Natural killer cell (primary cell): ENCODE measurements around the gene HPGDS. TPM values are rescaled to one million over a fixed set of nuclear protein-coding genes. Genes with fewer than 3 reads are reported as not detected.
"Not testable (repeated sequence)": the region's sequence is repeated elsewhere in the genome, so short reads cannot be mapped to it uniquely, and the experiment has no call there.

Experiments used
- ATAC-seq, 3 donors: fragments of 150-1000 bp in 2 of 3; fragments of 200-7000 bp in 1 of 3; cut with Tn5 transposase; 1 replicate in 1 of 3; 2 replicates in 2 of 3; pipeline ENCODE4 v1.10.0; 2021; ENCODE audit warnings: mild to moderate bottlenecking in 2 of 3, moderate library complexity in 2 of 3
- DNase-seq, 2 donors: peaks; one replicate each; pipeline versions ENCODE4 v3.0.0 to v3.0.0-alpha.2; 2013 to 2021; ENCODE audit warnings: mixed read lengths in 1 of 2
- H3K27ac ChIP-seq: one replicate; pipeline ENCODE4 v1.5.1; 2013; ENCODE audit warnings: mild to moderate bottlenecking, low read length
- H3K27me3 ChIP-seq: one replicate; pipeline ENCODE4 v1.6.1; 2013; ENCODE audit warnings: low read length; ENCODE audit not compliant: control insufficient read depth, insufficient read depth
- H3K36me3 ChIP-seq: one replicate; pipeline ENCODE4 v1.6.1; 2013; ENCODE audit warnings: low read length; ENCODE audit not compliant: control insufficient read depth, insufficient read depth
- H3K4me1 ChIP-seq: one replicate; pipeline ENCODE4 v1.6.1; 2013; ENCODE audit warnings: low read length; ENCODE audit not compliant: control insufficient read depth, insufficient read depth
- H3K4me3 ChIP-seq: one replicate; pipeline ENCODE4 v1.5.1; 2013; ENCODE audit warnings: low read length
- H3K9me3 ChIP-seq: one replicate; pipeline ENCODE4 v1.6.1; 2013; ENCODE audit warnings: low read length; ENCODE audit not compliant: control insufficient read depth, insufficient read depth
- H3K27ac Mint-ChIP-seq, 2 donors: one replicate each; pipeline ENCODE4 v1.8.0; 2022; ENCODE audit warnings: mild to moderate bottlenecking in 2 of 2, mixed read lengths in 2 of 2, moderate library complexity in 1 of 2
- H3K27me3 Mint-ChIP-seq, 2 donors: one replicate each; pipeline ENCODE4 v1.8.0; 2022; ENCODE audit warnings: low read depth in 2 of 2, mixed read lengths in 2 of 2
- H3K36me3 Mint-ChIP-seq: one replicate; pipeline ENCODE4 v1.8.0; 2022; ENCODE audit warnings: mixed read lengths
- H3K4me1 Mint-ChIP-seq, 2 donors: one replicate each; pipeline ENCODE4 v1.8.0; 2022; ENCODE audit warnings: mixed read lengths in 2 of 2
- H3K4me3 Mint-ChIP-seq: one replicate; pipeline ENCODE4 v1.8.0; 2022; ENCODE audit warnings: mild to moderate bottlenecking, moderate library complexity, mixed read lengths
- H3K9me3 Mint-ChIP-seq, 2 donors: one replicate each; pipeline ENCODE4 v1.8.0; 2022; ENCODE audit warnings: mixed read lengths in 2 of 2
- WGBS: methylation state at CpG from one replicate; pipeline ENCODE4 v1.1.7; 2013; ENCODE audit warnings: missing lambda C conversion rate; ENCODE audit not compliant: insufficient coverage; 5-methylcytosine and 5-hydroxymethylcytosine counted together
- intact Hi-C: fragments of 100-400 bp; cut with micrococcal nuclease; formaldehyde crosslinking; loops from one replicate; pipeline ENCODE4 v1.14.2; 2022
- total RNA-seq, 4 donors: library from RNA; stranded (reverse); fragments of 120-200 nt in 1 of 4; gene quantifications; one replicate each; pipeline versions ENCODE4 v1.2.3 to v1.2.4, GENCODE V29; 2013 to 2022
- TF ChIP-seq, protein P1 (sequence below): fragments of 200-600 bp; IDR thresholded peaks from one replicate; pipeline ENCODE4 v1.8.0; 2022; ENCODE audit warnings: antibody characterized with exemption

HPGDS gene
- 1 to 10 TPM in 1 of 3 donors, under 1 TPM in 1, not detected in 1; 0.36 to 4.3 TPM for total RNA-seq
- not detected for total RNA-seq (2013)

DNA sequence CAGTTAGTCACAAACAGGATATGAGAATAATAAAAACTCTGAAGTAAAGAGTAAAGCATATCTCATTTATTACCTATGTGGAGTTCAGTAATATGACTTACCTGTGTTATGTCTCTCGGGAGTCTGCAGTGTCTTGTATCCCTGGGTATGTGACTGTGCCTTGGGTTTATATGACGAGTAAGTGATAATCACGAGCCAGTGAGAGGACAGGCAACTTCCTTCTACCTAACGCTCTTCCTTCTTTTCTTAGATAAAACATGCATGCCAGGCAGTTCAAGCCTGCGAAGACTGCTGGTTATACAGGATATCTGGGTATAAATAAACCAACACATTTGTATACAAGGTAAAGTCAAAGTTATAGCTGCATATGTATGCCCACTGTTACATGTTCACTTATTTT lies at the start of gene HPGDS:
TSS of gene HPGDS (minus strand) at position 143 of the 400 bp plus-strand sequence. CDS start 8,207 bp downstream, outside the sequence.
- no peaks in the 10 kb centered on the region for H3K27me3 ChIP-seq
- Mint-ChIP-seq H3K27ac (no peak within 1 kb of the TSS), H3K4me3 (no peak within 1 kb of the TSS), H3K27me3 (no peaks in the 10 kb centered on the region), H3K36me3 (no peaks in the 10 kb centered on the region), H3K4me1 (peaks cover 9 to 10% of the 10 kb centered on the region in 2 donors), H3K9me3 (no peaks in the 10 kb centered on the region)
- DNase-seq (no peak), ATAC-seq (no peak)
- no peaks in the 10 kb centered on the region for H3K9me3 ChIP-seq
- no peak within 1 kb of the TSS for H3K27ac ChIP-seq
- WGBS: 40% methylated on average over 3 of the region's 5 CpGs
- TF ChIP-seq, protein P1, sequence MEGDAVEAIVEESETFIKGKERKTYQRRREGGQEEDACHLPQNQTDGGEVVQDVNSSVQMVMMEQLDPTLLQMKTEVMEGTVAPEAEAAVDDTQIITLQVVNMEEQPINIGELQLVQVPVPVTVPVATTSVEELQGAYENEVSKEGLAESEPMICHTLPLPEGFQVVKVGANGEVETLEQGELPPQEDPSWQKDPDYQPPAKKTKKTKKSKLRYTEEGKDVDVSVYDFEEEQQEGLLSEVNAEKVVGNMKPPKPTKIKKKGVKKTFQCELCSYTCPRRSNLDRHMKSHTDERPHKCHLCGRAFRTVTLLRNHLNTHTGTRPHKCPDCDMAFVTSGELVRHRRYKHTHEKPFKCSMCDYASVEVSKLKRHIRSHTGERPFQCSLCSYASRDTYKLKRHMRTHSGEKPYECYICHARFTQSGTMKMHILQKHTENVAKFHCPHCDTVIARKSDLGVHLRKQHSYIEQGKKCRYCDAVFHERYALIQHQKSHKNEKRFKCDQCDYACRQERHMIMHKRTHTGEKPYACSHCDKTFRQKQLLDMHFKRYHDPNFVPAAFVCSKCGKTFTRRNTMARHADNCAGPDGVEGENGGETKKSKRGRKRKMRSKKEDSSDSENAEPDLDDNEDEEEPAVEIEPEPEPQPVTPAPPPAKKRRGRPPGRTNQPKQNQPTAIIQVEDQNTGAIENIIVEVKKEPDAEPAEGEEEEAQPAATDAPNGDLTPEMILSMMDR: no peak
- intact Hi-C loops: no loop called here
- no peak within 1 kb of the TSS for H3K4me3 ChIP-seq
- H3K4me1 ChIP-seq: no peaks in the 10 kb centered on the region
- H3K36me3 ChIP-seq: no peaks in the 10 kb centered on the region

DNA sequence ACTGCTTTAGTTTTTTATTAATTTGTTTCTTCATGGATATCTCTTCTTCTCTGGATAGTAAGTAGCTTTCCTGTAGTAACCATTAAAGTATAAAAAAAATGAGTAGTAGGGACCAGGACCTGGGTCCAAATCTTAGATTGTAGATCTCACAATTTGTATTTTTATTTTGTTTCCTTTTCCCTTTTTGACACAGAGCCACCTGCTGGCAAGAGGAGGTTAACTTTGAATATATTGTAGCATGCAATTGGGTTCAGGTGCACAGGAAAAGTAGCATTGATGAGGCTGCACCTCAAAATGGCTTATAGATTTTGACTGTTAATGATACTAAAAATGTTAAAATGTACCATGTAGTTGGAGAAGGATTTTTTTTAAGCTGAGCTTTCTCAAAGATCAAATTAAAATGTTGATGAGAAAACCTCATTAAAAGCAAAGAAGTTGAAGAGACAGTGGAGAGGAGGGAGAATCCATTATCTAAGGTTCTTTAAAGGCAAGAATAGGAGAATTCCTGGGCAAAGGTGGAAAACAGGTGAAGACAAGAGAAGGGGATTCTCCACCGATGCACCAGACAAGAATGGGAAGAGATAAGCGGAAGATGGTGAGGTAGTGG lies 48.3 kb upstream of the HPGDS start:
- Mint-ChIP-seq H3K27me3 (peaks cover 0 to 13% of the 10 kb centered on the region in 2 donors), H3K9me3 (no peaks in the 10 kb centered on the region)
- peak in 1 of 2 donors; percentile 36 for DNase-seq

DNA sequence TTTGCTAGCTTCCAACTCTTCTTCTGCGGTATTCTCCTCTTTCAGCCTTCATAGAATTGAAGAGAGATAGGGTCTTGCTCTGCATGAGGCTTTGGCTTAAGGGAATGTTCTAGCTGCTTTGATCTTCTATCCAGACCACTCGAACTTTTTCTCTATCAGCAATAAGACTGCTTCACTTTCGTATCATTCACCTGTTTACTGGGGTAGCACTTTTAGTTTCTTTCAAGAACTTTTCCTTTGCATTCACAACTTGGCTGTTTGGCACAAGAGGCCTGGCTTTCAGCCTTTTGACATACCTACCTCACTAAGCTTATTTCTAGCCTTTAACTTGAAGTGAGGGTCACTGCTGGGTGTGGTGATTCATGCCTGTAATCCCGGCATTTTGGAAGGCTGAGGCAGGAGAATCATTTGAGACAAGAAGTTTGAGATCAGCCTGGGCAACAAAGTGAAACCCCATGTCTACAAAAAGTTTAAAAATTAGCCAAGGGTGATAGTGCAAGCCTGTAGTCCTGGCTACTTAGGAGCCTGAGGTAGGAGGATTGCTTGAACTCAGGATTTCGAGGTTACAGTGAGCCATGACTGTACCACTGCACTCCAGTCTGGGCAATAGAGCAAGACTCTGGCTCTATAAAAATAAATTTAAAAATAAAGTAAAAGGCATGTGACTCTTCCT lies 47.1 kb upstream of the HPGDS start:
- no peak overlapping the region for H3K4me3 Mint-ChIP-seq
- H3K9me3 Mint-ChIP-seq: no peaks in the 10 kb centered on the region
- ATAC-seq (no peak), DNase-seq (no peak)
- Histone ChIP-seq H3K4me1 (no peaks in the 10 kb centered on the region), H3K36me3 (no peaks in the 10 kb centered on the region), H3K4me3 (no peak overlapping the region), H3K27ac (no peak overlapping the region), H3K27me3 (no peaks in the 10 kb centered on the region), H3K9me3 (no peaks in the 10 kb centered on the region)
- H3K27me3 Mint-ChIP-seq: peaks cover 0 to 13% of the 10 kb centered on the region in 2 donors
- WGBS: 89% methylated on average over 4 of the region's 5 CpGs
- H3K27ac Mint-ChIP-seq: no peak overlapping the region
- TF ChIP-seq, protein P1: no peak
- no peaks in the 10 kb centered on the region for H3K36me3 Mint-ChIP-seq
- intact Hi-C loops: loop anchor here (10.0 kb wide), 1 partner anchor 595 kb away; no protein-coding TSS in a partner anchor
- H3K4me1 Mint-ChIP-seq: no peaks in the 10 kb centered on the region

More for the DNA sequence above, 48.3 kb upstream of the HPGDS start:
- intact Hi-C loops: loop anchor here (10.0 kb wide), 1 partner anchor 596 kb away; no protein-coding TSS in a partner anchor
- 96% methylated on average over 2 of the region's 2 CpGs for WGBS
- no peaks in the 10 kb centered on the region for H3K36me3 Mint-ChIP-seq
- no peaks in the 10 kb centered on the region for H3K36me3 ChIP-seq
- H3K9me3 ChIP-seq: no peaks in the 10 kb centered on the region
- H3K27me3 ChIP-seq: no peaks in the 10 kb centered on the region
- no peak overlapping the region for H3K27ac Mint-ChIP-seq
- no peak overlapping the region for H3K27ac ChIP-seq
- ATAC-seq: no peak
- H3K4me3 Mint-ChIP-seq: no peak overlapping the region
- H3K4me1 ChIP-seq: no peaks in the 10 kb centered on the region
- TF ChIP-seq, protein P1: no peak
- no peak overlapping the region for H3K4me3 ChIP-seq
- H3K4me1 Mint-ChIP-seq: no peaks in the 10 kb centered on the region

DNA sequence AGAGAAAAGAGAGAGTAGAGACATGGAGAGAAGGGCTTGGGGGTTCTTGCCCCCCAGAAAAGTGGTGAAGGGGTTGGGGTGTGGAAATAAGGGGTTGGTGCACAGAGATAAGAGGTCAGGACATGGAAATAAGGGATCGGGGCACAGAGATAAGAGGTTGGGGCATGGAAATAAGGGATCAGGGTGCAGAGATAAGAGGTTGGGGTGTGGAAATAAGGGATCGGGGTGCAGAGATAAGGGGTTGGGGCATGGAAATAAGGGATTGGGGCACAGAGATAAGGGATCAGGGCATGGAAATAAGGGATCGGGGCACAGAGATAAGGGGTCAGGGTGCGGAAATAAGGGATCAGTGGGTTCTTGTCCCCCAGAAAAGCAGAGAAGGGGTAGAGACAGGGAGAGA lies 45.3 kb upstream of the HPGDS start:
- H3K4me1 Mint-ChIP-seq, H3K27ac Mint-ChIP-seq, H3K4me3 ChIP-seq, H3K36me3 ChIP-seq, intact Hi-C loops, H3K27me3 ChIP-seq, H3K4me3 Mint-ChIP-seq, ATAC-seq, H3K27ac ChIP-seq, H3K36me3 Mint-ChIP-seq, H3K9me3 Mint-ChIP-seq, DNase-seq, H3K4me1 ChIP-seq, H3K9me3 ChIP-seq: not testable (repeated sequence)
- 87% methylated on average over 4 of the region's 4 CpGs for WGBS
- H3K27me3 Mint-ChIP-seq: peaks cover 0 to 13% of the 10 kb centered on the region in 2 donors

DNA sequence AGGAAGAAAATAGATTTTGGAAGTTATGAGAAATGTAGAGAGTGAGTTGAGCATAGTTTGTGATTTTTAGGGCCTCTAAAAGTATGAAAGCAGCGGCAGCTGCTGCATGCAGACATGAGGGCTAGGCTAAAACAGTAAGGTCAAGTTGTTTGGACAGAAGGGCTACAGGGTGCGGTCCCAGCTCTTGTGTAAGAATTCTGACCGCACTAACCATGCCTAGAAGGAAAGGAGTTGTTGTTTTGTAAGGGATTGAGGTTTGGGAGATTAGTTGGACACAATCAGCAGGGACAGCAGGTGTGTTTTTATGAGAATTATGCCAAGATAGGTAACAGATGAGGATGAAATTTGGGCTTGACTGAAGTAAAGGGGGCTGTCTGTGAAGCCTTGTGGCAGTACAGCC lies 42.8 kb upstream of the HPGDS start:
- H3K9me3 ChIP-seq, H3K27me3 ChIP-seq, H3K4me1 Mint-ChIP-seq, H3K4me1 ChIP-seq, DNase-seq, H3K4me3 Mint-ChIP-seq, H3K27ac ChIP-seq, ATAC-seq, intact Hi-C loops, H3K9me3 Mint-ChIP-seq, H3K36me3 Mint-ChIP-seq, H3K4me3 ChIP-seq, H3K27ac Mint-ChIP-seq, H3K36me3 ChIP-seq: not testable (repeated sequence)
- WGBS: 90% methylated on average over 3 of the region's 3 CpGs
- peaks cover 0 to 13% of the 10 kb centered on the region in 2 donors for H3K27me3 Mint-ChIP-seq

DNA sequence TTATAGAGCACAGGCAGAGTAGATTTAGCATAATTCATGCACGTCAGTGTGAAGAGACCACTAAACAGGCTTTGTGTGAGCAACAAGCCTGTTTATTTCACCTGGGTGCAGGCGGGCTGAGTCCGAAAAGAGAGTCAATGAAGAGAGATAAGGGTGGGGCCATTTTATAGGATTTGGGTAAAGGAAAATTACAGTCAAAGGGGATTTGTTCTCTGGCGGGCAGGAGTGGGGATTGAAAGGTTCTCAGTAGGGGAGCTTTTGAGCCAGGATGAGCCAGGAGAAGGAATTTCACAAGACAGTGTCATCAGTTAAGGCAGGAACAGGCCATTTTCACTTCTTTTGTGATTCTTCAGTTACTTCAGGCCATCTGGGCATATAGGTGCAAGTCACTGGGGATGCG lies 40.3 kb upstream of the HPGDS start:
- H3K9me3 Mint-ChIP-seq, H3K4me1 Mint-ChIP-seq, H3K27me3 ChIP-seq, H3K27ac Mint-ChIP-seq, H3K36me3 Mint-ChIP-seq, H3K4me1 ChIP-seq, H3K27me3 Mint-ChIP-seq, H3K27ac ChIP-seq, H3K36me3 ChIP-seq, H3K4me3 Mint-ChIP-seq, ATAC-seq, DNase-seq, H3K9me3 ChIP-seq, H3K4me3 ChIP-seq, intact Hi-C loops: not testable (repeated sequence)
- 85% methylated on average over 5 of the region's 5 CpGs for WGBS
